OCI-LY1 (cell line): Measurements from ENCODE around the gene NTNG1.

Experiments
- CTCF ChIP-seq: fragments of 200-600 bp; sonication (generic), shearing (Covaris generic); IDR thresholded peaks from 2 replicates; pipeline ENCODE4 v1.5.1; 2017; ENCODE audit warnings: mild to moderate bottlenecking, antibody characterized with exemption, low read length, moderate library complexity, mixed read lengths
- EZH2 ChIP-seq: fragments of 200-600 bp; sonication (generic), shearing (Covaris generic); IDR thresholded peaks from 2 replicates; pipeline ENCODE4 v1.8.0; 2017; ENCODE audit warnings: borderline replicate concordance, mixed run types, mild to moderate bottlenecking, antibody characterized with exemption, low read length, moderate library complexity, mixed read lengths

GRCh38 chr1:107442551-107442950 lies 301.7 kb downstream of the NTNG1 start:
- no peak for TF ChIP-seq CTCF
- TF ChIP-seq EZH2: no peak
